Neural progenitor cell (in vitro differentiated cells): Measurements from ENCODE around the gene TUBD1. TPM values are rescaled to one million over a fixed set of nuclear protein-coding genes. Genes with fewer than 3 reads are reported as not detected.

Experiments used
- DNase-seq: peaks from one replicate; pipeline ENCODE4 v3.0.0-alpha.2; 2016; ENCODE audit warnings: low spot score
- H2AFZ ChIP-seq: fragments of 200-600 bp; sonication (generic); replicated peaks from 2 replicates; pipeline ENCODE4 v1.6.1; 2016; ENCODE audit warnings: antibody characterized with exemption
- H3F3A ChIP-seq: fragments of 200-600 bp; sonication (generic); 2 replicates; pipeline ENCODE4 v1.6.1; 2016; ENCODE audit warnings: antibody characterized with exemption, low read depth
- H3K27ac ChIP-seq: fragments of 200-600 bp; sonication (generic); 2 replicates; pipeline ENCODE4 v1.5.1; 2016; ENCODE audit warnings: mild to moderate bottlenecking
- H3K27me3 ChIP-seq: fragments of 200-600 bp; sonication (generic); 2 replicates; pipeline ENCODE4 v1.6.1; 2016; ENCODE audit warnings: mild to moderate bottlenecking, moderate library complexity
- H3K36me3 ChIP-seq: fragments of 200-600 bp; sonication (generic); 2 replicates; pipeline ENCODE4 v1.5.1; 2016
- H3K4me1 ChIP-seq: fragments of 200-600 bp; sonication (generic); 2 replicates; pipeline ENCODE4 v1.6.1; 2016; ENCODE audit warnings: mixed run types
- H3K4me2 ChIP-seq: fragments of 200-600 bp; sonication (generic); 2 replicates; pipeline ENCODE4 v1.6.1; 2016
- H3K4me3 ChIP-seq: fragments of 200-600 bp; sonication (generic); 2 replicates; pipeline ENCODE4 v1.5.1; 2016
- H3K79me2 ChIP-seq: fragments of 200-600 bp; sonication (generic); 2 replicates; pipeline ENCODE4 v1.6.1; 2016; ENCODE audit warnings: low read depth
- H3K9ac ChIP-seq: fragments of 200-600 bp; sonication (generic); 2 replicates; pipeline ENCODE4 v1.6.1; 2016
- H3K9me3 ChIP-seq: fragments of 200-600 bp; sonication (generic); 2 replicates; pipeline ENCODE4 v1.5.1; 2016; ENCODE audit warnings: low read depth
- H4K20me1 ChIP-seq: fragments of 200-600 bp; sonication (generic); 2 replicates; pipeline ENCODE4 v1.6.1; 2016; ENCODE audit warnings: low read depth
- H3K27ac Mint-ChIP-seq: 3 replicates; pipeline ENCODE4 v1.8.0; 2021; ENCODE audit warnings: mixed read lengths
- H3K27me3 Mint-ChIP-seq: 2 replicates; pipeline ENCODE4 v1.8.0; 2022; ENCODE audit warnings: low read depth, mild to moderate bottlenecking, inconsistent platforms, moderate library complexity, mixed read lengths; ENCODE audit not compliant: insufficient read depth
- H3K36me3 Mint-ChIP-seq: 3 replicates; pipeline ENCODE4 v1.8.0; 2021; ENCODE audit warnings: mixed read lengths
- H3K4me1 Mint-ChIP-seq: 3 replicates; pipeline ENCODE4 v1.8.0; 2021; ENCODE audit warnings: mixed read lengths
- H3K4me3 Mint-ChIP-seq: 3 replicates; pipeline ENCODE4 v1.8.0; 2021; ENCODE audit warnings: mild to moderate bottlenecking, moderate library complexity, mixed read lengths
- H3K9me3 Mint-ChIP-seq: 3 replicates; pipeline ENCODE4 v1.8.0; 2020; ENCODE audit warnings: mixed read lengths
- CTCF ChIP-seq: fragments of 200-600 bp; sonication (generic); IDR thresholded peaks from 2 replicates; pipeline ENCODE4 v1.5.1; 2017; ENCODE audit warnings: antibody characterized with exemption, mild to moderate bottlenecking
- EZH2 ChIP-seq: fragments of 200-600 bp; sonication (generic); IDR thresholded peaks from 2 replicates; pipeline ENCODE4 v1.6.1; 2017; ENCODE audit warnings: antibody characterized with exemption, mild to moderate bottlenecking, moderate library complexity
- EZH2phosphoT487 ChIP-seq: fragments of 200-600 bp; sonication (generic); IDR thresholded peaks from 2 replicates; pipeline ENCODE4 v1.6.1; 2017; ENCODE audit warnings: antibody characterized with exemption
- total RNA-seq: library from RNA; depleted of rRNA; stranded (reverse); fragments of >200 nt; gene quantifications from 2 replicates; pipeline ENCODE4 v1.2.3, GENCODE V29; 2015; ENCODE audit warnings: low replicate concordance

TUBD1 gene
- total RNA-seq, 1 donor from 2014 or later: 32.6 TPM

DNA sequence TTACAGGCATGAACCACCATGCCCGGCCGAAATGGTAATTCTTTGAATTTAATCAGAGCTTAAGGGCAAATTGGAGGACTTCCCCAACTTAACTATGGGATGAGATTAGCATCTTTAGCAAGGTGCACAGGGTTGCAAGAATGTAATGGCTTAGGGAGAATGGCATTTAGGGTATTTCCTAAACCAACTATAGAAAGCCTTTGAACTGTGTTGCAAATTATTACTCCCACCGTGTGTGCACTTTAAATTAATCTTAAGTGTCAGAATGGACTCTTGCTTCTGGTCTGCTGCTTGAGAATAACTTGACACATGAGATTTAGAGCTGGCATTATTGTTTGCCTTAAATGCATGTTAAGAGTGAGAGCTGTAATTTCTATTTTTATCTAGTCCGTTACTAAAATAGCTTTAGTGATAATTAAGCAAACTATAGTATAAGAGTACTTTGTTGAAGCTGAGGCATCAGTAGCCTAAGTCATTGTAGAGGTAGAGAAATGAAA, 59.8 kb downstream of the TUBD1 start:
- Histone ChIP-seq H4K20me1 (no peaks in the 10 kb centered on the region), H3K4me2 (no peak overlapping the region), H3K4me3 (no peak overlapping the region), H3K79me2 (no peaks in the 10 kb centered on the region), H3K9me3 (no peaks in the 10 kb centered on the region), H3K27ac (peak overlapping the region; percentile 16), H3F3A (peaks cover 18% of the 10 kb centered on the region), H3K9ac (no peak overlapping the region), H3K4me1 (peaks cover 9% of the 10 kb centered on the region), H3K27me3 (no peaks in the 10 kb centered on the region), H3K36me3 (no peaks in the 10 kb centered on the region), H2AFZ (no peak overlapping the region)
- Mint-ChIP-seq H3K4me1 (peaks cover 34% of the 10 kb centered on the region), H3K4me3 (no peak overlapping the region), H3K36me3 (peaks cover 1% of the 10 kb centered on the region), H3K9me3 (no peaks in the 10 kb centered on the region), H3K27me3 (peaks cover 3% of the 10 kb centered on the region), H3K27ac (peak overlapping the region; percentile 39)
- no peak for DNase-seq
- TF ChIP-seq CTCF: no peak

- no peak overlapping the region for H2AFZ ChIP-seq
- Mint-ChIP-seq H3K4me1 (peaks cover 23% of the 10 kb centered on the region), H3K9me3 (no peaks in the 10 kb centered on the region), H3K27ac (no peak overlapping the region), H3K36me3 (peaks cover 1% of the 10 kb centered on the region), H3K27me3 (peaks cover 3% of the 10 kb centered on the region), H3K4me3 (no peak overlapping the region)
- no peak overlapping the region for H3K9ac ChIP-seq
- peaks cover 3% of the 10 kb centered on the region for H3F3A ChIP-seq
- no peak overlapping the region for H3K27ac ChIP-seq
- H4K20me1 ChIP-seq: no peaks in the 10 kb centered on the region
- no peaks in the 10 kb centered on the region for H3K27me3 ChIP-seq
- H3K36me3 ChIP-seq: no peaks in the 10 kb centered on the region
- no peak overlapping the region for H3K4me3 ChIP-seq
- DNase-seq: no peak
- no peaks in the 10 kb centered on the region for H3K9me3 ChIP-seq
- TF ChIP-seq CTCF (no peak), EZH2 (no peak), EZH2phosphoT487 (no peak)
- H3K79me2 ChIP-seq: no peaks in the 10 kb centered on the region
- peaks cover 4% of the 10 kb centered on the region for H3K4me1 ChIP-seq
- no peak overlapping the region for H3K4me2 ChIP-seq
These were observed 61.8 kb downstream of the TUBD1 start for GRCh38 chr17:59830846-59831486.

DNA sequence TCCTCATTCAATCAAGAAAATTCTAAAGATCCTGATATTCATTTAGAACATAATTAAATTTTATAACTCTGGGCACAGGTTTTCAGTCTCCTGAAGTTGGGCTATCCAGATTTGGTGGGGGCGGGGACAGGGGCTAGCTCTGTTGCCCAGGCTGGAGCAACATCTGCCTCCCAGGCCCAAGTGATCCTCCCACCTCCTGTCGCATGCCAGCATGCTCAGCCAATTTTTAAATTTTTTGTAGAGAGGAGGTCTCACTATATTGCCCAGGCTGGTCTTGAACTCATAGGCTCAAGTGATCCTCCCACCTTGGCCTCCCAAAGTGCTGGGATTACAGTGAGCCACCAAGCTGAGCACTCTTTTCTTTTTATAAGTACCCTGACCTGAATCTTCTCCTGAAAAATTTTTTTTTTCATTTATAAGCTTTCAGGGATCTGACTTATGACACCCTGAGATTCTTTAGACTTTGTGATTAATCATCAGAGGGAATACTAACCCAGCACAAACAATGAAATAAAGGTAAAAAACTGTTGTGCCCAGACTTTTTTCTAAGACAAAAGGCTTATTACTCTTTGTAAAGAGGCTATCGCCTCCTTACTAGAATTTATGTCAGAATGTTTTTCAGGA, 62.6 kb downstream of the TUBD1 start:
- Histone ChIP-seq H3K9ac (no peak overlapping the region), H3K9me3 (no peaks in the 10 kb centered on the region), H3F3A (peaks cover 3% of the 10 kb centered on the region), H3K4me2 (no peak overlapping the region), H3K79me2 (no peaks in the 10 kb centered on the region), H3K4me1 (peaks cover 4% of the 10 kb centered on the region), H3K27ac (no peak overlapping the region), H2AFZ (no peak overlapping the region), H3K4me3 (no peak overlapping the region), H3K27me3 (no peaks in the 10 kb centered on the region), H4K20me1 (no peaks in the 10 kb centered on the region), H3K36me3 (no peaks in the 10 kb centered on the region)
- Mint-ChIP-seq H3K36me3 (peaks cover 1% of the 10 kb centered on the region), H3K9me3 (no peaks in the 10 kb centered on the region), H3K4me3 (no peak overlapping the region), H3K27ac (no peak overlapping the region), H3K27me3 (peaks cover 3% of the 10 kb centered on the region), H3K4me1 (peaks cover 23% of the 10 kb centered on the region)
- TF ChIP-seq CTCF (no peak), EZH2 (no peak), EZH2phosphoT487 (no peak)
- no peak for DNase-seq
